Vagina (tissue), 2 donors: Measurements from ENCODE around the gene ALDH1A1.

Experiments used
- CTCF ChIP-seq, 3 experiments: fragments of 450-650 bp in 2 of 3; fragments of 200-600 bp in 1 of 3; sonication (generic) in 1 of 3; IDR thresholded peaks; one replicate each; pipeline ENCODE4 v1.5.1; 2017 to 2019; ENCODE audit warnings: antibody characterized with exemption in 3 of 3, mild to moderate bottlenecking in 2 of 3, moderate library complexity in 2 of 3
- POLR2A ChIP-seq, 2 donors: fragments of 450-650 bp; IDR thresholded peaks; one replicate each; pipeline ENCODE4 v1.6.1; 2017; ENCODE audit warnings: antibody characterized with exemption in 2 of 2, mild to moderate bottlenecking in 2 of 2, moderate library complexity in 2 of 2

- TF ChIP-seq CTCF (IDR thresholded peaks at IDR 0.05) (no peak), POLR2A (IDR thresholded peaks at IDR 0.05) (no peak)
These were observed 77.6 kb downstream of the ALDH1A1 start for GRCh38 chr9:72875221-72875620.
